ENCODE measurements around the gene HS3ST3A1.

- no peak for TF ChIP-seq EP300 (IDR thresholded peaks at IDR 0.05)
- no peak for TF ChIP-seq CTCF (IDR thresholded peaks at IDR 0.05)
- no peak for TF ChIP-seq POLR2AphosphoS5 (IDR thresholded peaks at IDR 0.05)
Observed at GRCh38 chr17:13462146-13462545, 139.6 kb downstream of the HS3ST3A1 start.
